GM12878 (cell line): Measurements from ENCODE around the gene ALOX12B. TPM values are rescaled to one million over a fixed set of nuclear protein-coding genes. Genes with fewer than 3 reads are reported as not detected.

Experiments
- ATAC-seq: fragments of 200-7000 bp; cut with Tn5 transposase; 3 replicates; pipeline ENCODE4 v1.9.1; 2020; ENCODE audit warnings: mild to moderate bottlenecking, moderate library complexity
- BruUV-seq: library from RNA; stranded (reverse); fragments of 400-500 nt; replicated peaks from 2 replicates; lab custom pipeline; 2021; lab: Mats Ljungman, UMichigan
- CTCF ChIA-PET: fragments of 300-600 bp; sonication (Branson Sonifier 250); formaldehyde crosslinking; extraction: SDS; loops from one replicate; lab custom pipeline; 2021; ENCODE audit warnings: inconsistent platforms; lab: Yijun Ruan, JAX
- POLR2A ChIA-PET: fragments of 350-600 bp; formaldehyde crosslinking; extraction: SDS; loops from one replicate; lab custom pipeline; 2021; ENCODE audit warnings: inconsistent platforms; lab: Charles Lee
- RAD21 ChIA-PET: fragments of 300-600 bp; sonication (Branson Sonifier 250); formaldehyde crosslinking; loops from one replicate; lab custom pipeline; 2023; ENCODE audit warnings: antibody characterized with exemption; ENCODE audit not compliant: unreplicated experiment; lab: Charles Lee
- SMC1A ChIA-PET: fragments of 300-600 bp; sonication (Branson Sonifier 250); formaldehyde crosslinking; loops from one replicate; lab custom pipeline; 2023; ENCODE audit not compliant: unreplicated experiment, uncharacterized antibody; lab: Charles Lee
- DNase-seq: peaks from one replicate; pipeline ENCODE4 v3.0.0-alpha.2; 2011; ENCODE audit warnings: low read depth, low spot score
- FAIRE-seq: peaks from 3 replicates; lab custom pipeline; 2011; peaks lifted over from hg19 to GRCh38; lab: Jason Lieb, UNC
- H2AFZ ChIP-seq: 2 replicates; pipeline ENCODE4 v1.6.0; 2011; ENCODE audit warnings: low read depth, low read length, control low read depth; ENCODE audit not compliant: control insufficient read depth
- H3K27ac ChIP-seq: 2 replicates; pipeline ENCODE4 v1.5.1; 2011; ENCODE audit warnings: control low read depth; ENCODE audit not compliant: control insufficient read depth, insufficient read depth
- H3K27me3 ChIP-seq, 2 experiments: replicated peaks in 1 of 2; 2 replicates each; pipeline versions ENCODE4 v1.6.0 to v1.6.1; 2011; ENCODE audit warnings: low read length in 1 of 2; ENCODE audit not compliant: control insufficient read depth in 2 of 2, insufficient read depth in 2 of 2
- H3K36me3 ChIP-seq, 2 experiments: 2 replicates each; pipeline ENCODE4 v1.5.1; 2011; ENCODE audit warnings: low read length in 1 of 2; ENCODE audit not compliant: control insufficient read depth in 2 of 2, insufficient read depth in 2 of 2
- H3K4me1 ChIP-seq: 2 replicates; pipeline ENCODE4 v1.6.1; 2011; ENCODE audit warnings: mild to moderate bottlenecking, low read length, moderate library complexity, mixed read lengths; ENCODE audit not compliant: control insufficient read depth, insufficient read depth
- H3K4me2 ChIP-seq: 2 replicates; pipeline ENCODE4 v1.6.0; 2011; ENCODE audit warnings: control low read depth; ENCODE audit not compliant: control insufficient read depth, insufficient read depth
- H3K4me3 ChIP-seq: fragments of 200-600 bp; sonication (generic); 2 replicates; pipeline ENCODE4 v1.5.1; 2016
- H3K79me2 ChIP-seq: 2 replicates; pipeline ENCODE4 v1.6.0; 2011; ENCODE audit warnings: low read length; ENCODE audit not compliant: control insufficient read depth, insufficient read depth
- H3K9ac ChIP-seq: 2 replicates; pipeline ENCODE4 v1.8.0; 2011; ENCODE audit warnings: low read length, control low read depth, mixed read lengths; ENCODE audit not compliant: control insufficient read depth, insufficient read depth
- H3K9me3 ChIP-seq: replicated peaks from 3 replicates; pipeline ENCODE4 v1.5.1; 2011; ENCODE audit warnings: mild to moderate bottlenecking, low read length; ENCODE audit not compliant: control insufficient read depth, insufficient read depth
- H4K20me1 ChIP-seq: 2 replicates; pipeline ENCODE4 v1.6.0; 2011; ENCODE audit not compliant: control insufficient read depth, insufficient read depth
- BCL11A ChIP-seq: IDR thresholded peaks from 2 replicates; pipeline ENCODE4 v1.6.1; 2011; ENCODE audit warnings: low read depth, low read length
- CUX1 ChIP-seq: IDR thresholded peaks from 2 replicates; pipeline ENCODE4 v1.6.1; 2012; ENCODE audit warnings: improper control_type of control experiment, low read depth, low read length; ENCODE audit not compliant: insufficient replicate concordance
- E4F1 ChIP-seq: fragments of 450-650 bp; IDR thresholded peaks from 2 replicates; pipeline ENCODE4 v1.6.1; 2018; ENCODE audit warnings: borderline replicate concordance, mild to moderate bottlenecking; ENCODE audit not compliant: partially characterized antibody
- EZH2 ChIP-seq: IDR thresholded peaks from 2 replicates; pipeline ENCODE4 v1.6.1; 2012; ENCODE audit warnings: low read depth, mild to moderate bottlenecking, control low read depth, inconsistent platforms, low read length, borderline replicate concordance; ENCODE audit not compliant: control insufficient read depth
- HCFC1 ChIP-seq: fragments of 150-350 bp; IDR thresholded peaks from 2 replicates; pipeline ENCODE4 v1.6.1; 2014; ENCODE audit warnings: low read length
- IRF4 ChIP-seq: IDR thresholded peaks from 2 replicates; pipeline ENCODE4 v1.6.1; 2011; ENCODE audit warnings: low read depth, low read length
- LARP7 ChIP-seq: fragments of 450-650 bp; IDR thresholded peaks from 2 replicates; pipeline ENCODE4 v1.6.1; 2017; ENCODE audit warnings: mild to moderate bottlenecking
- RAD51 ChIP-seq: fragments of 450-650 bp; IDR thresholded peaks from 2 replicates; pipeline ENCODE4 v1.6.1; 2016; ENCODE audit warnings: moderate library complexity, mild to moderate bottlenecking, inconsistent platforms
- TBL1XR1 ChIP-seq: IDR thresholded peaks from 2 replicates; pipeline ENCODE4 v1.6.1; 2012; ENCODE audit warnings: low read depth, low read length, improper control_type of control experiment
- TCF3 ChIP-seq: IDR thresholded peaks from 2 replicates; pipeline ENCODE4 v1.6.1; 2012; ENCODE audit warnings: low read depth, mild to moderate bottlenecking, low read length, borderline replicate concordance; ENCODE audit not compliant: insufficient read depth
- WRNIP1 ChIP-seq: IDR thresholded peaks from 2 replicates; pipeline ENCODE4 v1.6.1; 2011; ENCODE audit warnings: low read depth, low read length, improper control_type of control experiment, borderline replicate concordance
- ZNF384 ChIP-seq: IDR thresholded peaks from 2 replicates; pipeline ENCODE4 v1.6.1; 2012; ENCODE audit warnings: low read depth, mild to moderate bottlenecking, low read length, improper control_type of control experiment, borderline replicate concordance
- ZNF592 ChIP-seq: fragments of 450-650 bp; IDR thresholded peaks from 2 replicates; pipeline ENCODE4 v1.6.1; 2017; ENCODE audit warnings: mild to moderate bottlenecking, moderate library complexity
- WGBS: methylation state at CpG from one replicate; pipeline ENCODE4 v1.1.6; 2016; ENCODE audit warnings: low lambda C conversion rate; ENCODE audit not compliant: insufficient replicate concordance, insufficient coverage; ENCODE audit errors: missing lambda C conversion rate; 5-methylcytosine and 5-hydroxymethylcytosine counted together
- in situ Hi-C: fragments of 300-500 bp; cut with MboI; formaldehyde crosslinking; loops from 9 replicates; pipeline ENCODE4 v1.14.3; 2018; ENCODE audit warnings: mixed read lengths
- intact Hi-C: fragments of 100-400 bp; cut with micrococcal nuclease; formaldehyde crosslinking; loops from one replicate; pipeline ENCODE4 v1.14.2; 2022; ENCODE audit not compliant: unreplicated experiment
- polyA plus RNA-seq, 11 experiments: library from polyadenylated mRNA; depleted of rRNA in 4 of 11; unstranded in 6 of 11; stranded (reverse) in 5 of 11; fragments of >200 nt; fragmentation: Nextera tagmentation in 4 of 11; fragmentation: Illumina TruSeq in 1 of 11; extraction: Ambion mirVana in 4 of 11; extraction: Trizol in 1 of 11; gene quantifications; 1 replicate in 1 of 11; 2 replicates in 10 of 11; pipeline versions ENCODE4 v1.2.1 to v1.2.3, GENCODE V29; 2011 to 2016; ENCODE audit warnings: inconsistent platforms in 2 of 11, missing spikeins in 2 of 11, low read depth in 1 of 11
- total RNA-seq, 4 experiments: library from RNA; depleted of rRNA in 3 of 4; stranded (reverse); fragments of >200 nt in 3 of 4; fragmentation: Illumina TruSeq in 1 of 4; extraction: Trizol in 1 of 4; gene quantifications; 2 replicates each; pipeline versions ENCODE4 v1.2.1 to v1.2.3, GENCODE V29; 2013 to 2021

Gene ALOX12B
- total and polyA plus RNA-seq, 10 of the 15 experiments (the other 5 are each of a cell fraction or from before 2014, with no cell fraction given), result 0.17 to 0.54 TPM; not detected in 8

GRCh38 chr17:8029121-8029520 is 58.4 kb downstream of the ALOX12B start:
- FAIRE-seq (no peak), DNase-seq (no peak), ATAC-seq (no peak)
- Histone ChIP-seq H3K9ac (no peak overlapping the region), H4K20me1 (no peaks in the 10 kb centered on the region), H2AFZ (no peak overlapping the region), H3K36me3 (no peaks in the 10 kb centered on the region), H3K27ac (no peak overlapping the region), H3K27me3 (peaks cover 0 to 5% of the 10 kb centered on the region in 2 experiments; a peak in 2 of 4 replicates), H3K4me2 (no peak overlapping the region), H3K9me3 (no peaks in the 10 kb centered on the region; the same call in 2 of the 3 replicates), H3K4me3 (no peak overlapping the region), H3K4me1 (no peaks in the 10 kb centered on the region), H3K79me2 (no peaks in the 10 kb centered on the region)
- ChIA-PET CTCF (interaction anchor here (0.6 to 1.2 kb wide), 4 partner anchors 12 to 464 kb away, joined by 3 to 5 read pairs (median 4); no protein-coding TSS in a partner anchor), POLR2A (interaction anchor here (0.6 to 0.7 kb wide), 2 partner anchors 9 to 83 kb away, joined by 5 to 13 read pairs; no protein-coding TSS in a partner anchor), RAD21 (no interaction called here), SMC1A (no interaction called here)
- 21% methylated on average over 5 of the region's 5 CpGs for WGBS
- in situ Hi-C loops, result no loop called here
- intact Hi-C loops, result no loop called here
- no TSS peak for BruUV-seq
- TF ChIP-seq WRNIP1 (no peak), TBL1XR1 (no peak), BCL11A (no peak), E4F1 (no peak), ZNF384 (no peak), HCFC1 (no peak), TCF3 (no peak), RAD51 (no peak), LARP7 (no peak), CUX1 (no peak), EZH2 (no peak), ZNF592 (no peak), IRF4 (no peak)
